Measurements from ENCODE around the gene ABHD16B. TPM values are rescaled to one million over a fixed set of nuclear protein-coding genes. Genes with fewer than 3 reads are reported as not detected.

ABHD16B gene
- total RNA-seq, 4 donors from 2014 or later, result not detected

DNA sequence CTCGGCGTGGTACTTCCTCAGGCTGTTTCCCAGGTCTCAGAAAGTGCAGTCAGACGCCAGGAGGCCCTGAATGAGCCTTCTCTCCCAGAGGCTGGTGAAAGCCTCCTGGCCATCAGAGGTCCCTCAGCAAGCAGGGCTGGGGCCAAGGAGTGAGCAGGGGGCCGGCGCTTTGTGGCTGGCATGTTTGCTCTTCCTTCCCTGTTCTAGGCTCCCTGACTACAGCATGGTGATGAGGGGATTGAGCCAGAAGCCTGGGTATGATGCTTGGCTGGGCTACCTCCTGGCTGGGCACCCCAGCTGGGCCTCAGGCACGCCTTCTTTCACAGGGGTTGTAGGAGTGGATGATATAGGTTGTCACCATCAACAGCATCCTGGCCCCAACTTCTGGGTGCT is 21.9 kb downstream of the ABHD16B start:
- DNase-seq, result no peak
- WGBS, 2 donors, result 92 to 97% methylated on average over 3 to 6 of the region's 6 CpGs
- no peak overlapping the region for H3K4me3 ChIP-seq (replicated peaks in 1 of 3)
- H3K4me1 ChIP-seq, result no peaks in the 10 kb centered on the region
- no peak overlapping the region for H3K27ac ChIP-seq
- H3K27me3 ChIP-seq, result no peaks in the 10 kb centered on the region
- intact Hi-C loops (cut with DNase I), result no loop called here
- peaks cover 30 to 35% of the 10 kb centered on the region in 2 donors for H3K36me3 ChIP-seq
- H3K9me3 ChIP-seq, result no peaks in the 10 kb centered on the region
- no peak for TF ChIP-seq POLR2A (IDR thresholded peaks at IDR 0.05)
- TF ChIP-seq CTCF (IDR thresholded peaks at IDR 0.05), result no peak

DNA sequence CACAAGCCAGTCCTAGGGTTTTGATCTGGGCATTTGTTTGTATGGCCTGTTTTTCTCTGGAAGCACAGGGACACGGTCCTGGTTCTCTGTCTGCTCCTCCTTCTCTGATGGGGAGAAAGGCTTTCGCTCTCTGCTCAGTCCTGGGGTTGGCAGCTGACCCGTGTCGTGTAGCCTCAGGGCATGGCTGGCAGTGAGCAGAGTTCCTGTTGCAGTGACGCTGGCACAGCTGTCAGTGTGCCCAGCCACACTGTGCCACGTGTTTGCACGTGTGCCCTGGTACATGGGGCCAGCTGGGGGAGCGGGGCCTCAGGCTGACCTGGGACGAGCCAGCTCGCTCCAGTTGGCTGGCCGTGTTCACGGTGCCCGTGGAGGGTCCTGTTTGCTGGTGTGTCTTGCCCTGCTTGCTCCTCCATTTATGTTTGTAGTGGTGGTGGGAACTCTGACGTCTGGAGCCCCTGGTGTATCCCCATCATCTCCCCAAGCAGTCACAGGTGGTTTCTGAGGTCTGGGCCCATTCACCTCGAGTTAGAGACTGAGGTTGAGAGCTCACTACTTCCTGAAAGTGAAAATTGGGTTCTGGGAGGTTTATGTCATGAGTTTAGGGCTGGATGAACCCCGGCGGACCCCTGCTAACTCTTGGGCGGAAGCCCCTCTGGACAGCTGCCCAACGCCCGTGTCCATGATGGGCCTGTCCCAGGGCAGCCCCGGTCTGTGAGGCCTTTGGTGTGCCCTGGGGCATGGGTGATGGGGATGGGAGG is 23.4 kb downstream of the ABHD16B start:
- DNase-seq, result no peak
- H3K27me3 ChIP-seq, result no peaks in the 10 kb centered on the region
- no peaks in the 10 kb centered on the region for H3K9me3 ChIP-seq
- intact Hi-C loops (cut with DNase I), result no loop called here
- no peak overlapping the region for H3K4me3 ChIP-seq (replicated peaks in 1 of 3)
- no peak for TF ChIP-seq POLR2A (IDR thresholded peaks at IDR 0.05)
- no peak for TF ChIP-seq CTCF (IDR thresholded peaks at IDR 0.05)
- WGBS, 2 donors, result 84 to 92% methylated on average over 9 to 21 of the region's 21 CpGs
- H3K27ac ChIP-seq, result no peak overlapping the region
- no peaks in the 10 kb centered on the region for H3K4me1 ChIP-seq
- H3K36me3 ChIP-seq, result peaks cover 34 to 41% of the 10 kb centered on the region in 2 donors

DNA sequence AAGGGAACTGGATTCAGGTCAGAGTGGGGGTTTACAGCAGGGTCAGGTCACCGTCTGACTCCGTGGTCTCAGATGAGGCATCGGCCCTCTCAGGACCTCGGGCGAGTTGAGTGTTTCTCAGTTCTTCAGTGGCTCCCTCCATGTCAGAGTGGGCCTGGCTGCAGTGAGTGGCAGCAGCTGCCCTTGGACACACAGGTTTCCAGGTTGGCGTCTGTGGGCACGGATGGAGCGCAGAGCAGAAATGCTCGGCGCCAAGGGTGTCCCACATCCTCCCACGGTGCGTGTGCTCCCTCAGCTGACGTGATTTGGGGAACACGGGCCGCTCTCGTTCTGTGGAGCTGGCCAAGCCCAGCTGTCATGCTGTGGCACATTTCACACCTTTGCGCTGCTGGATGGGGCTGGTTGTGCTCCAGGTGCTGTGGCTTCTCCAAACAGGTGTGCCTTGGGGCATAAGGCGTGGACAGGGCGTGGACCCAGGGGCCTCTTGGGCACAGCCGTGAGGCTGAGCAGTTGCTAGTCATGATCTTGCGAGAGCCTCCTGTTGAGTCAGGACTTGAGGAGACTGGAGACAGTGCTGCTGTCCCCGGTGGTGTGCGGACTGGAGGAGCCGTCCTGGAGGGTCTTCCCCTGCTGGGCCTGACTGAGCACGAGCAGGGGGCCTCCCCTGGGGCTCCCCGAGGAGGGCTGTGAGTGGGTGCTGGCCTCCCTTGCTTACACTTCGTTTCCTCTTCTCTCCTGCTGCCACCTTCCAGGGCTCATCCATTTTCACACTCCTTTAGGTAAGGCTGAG is 24.2 kb downstream of the ABHD16B start:
- no peak for TF ChIP-seq POLR2A (IDR thresholded peaks at IDR 0.05)
- TF ChIP-seq CTCF (IDR thresholded peaks at IDR 0.05), result no peak
- no peak overlapping the region for H3K27ac ChIP-seq
- H3K4me1 ChIP-seq, result peaks cover 0 to 3% of the 10 kb centered on the region in 2 donors
- no peaks in the 10 kb centered on the region for H3K27me3 ChIP-seq
- no peaks in the 10 kb centered on the region for H3K9me3 ChIP-seq
- WGBS, 2 donors, result 73 to 92% methylated on average over 8 to 18 of the region's 27 CpGs
- DNase-seq, result no peak
- peaks cover 39 to 48% of the 10 kb centered on the region in 2 donors for H3K36me3 ChIP-seq
- no peak overlapping the region for H3K4me3 ChIP-seq (replicated peaks in 1 of 3)
- intact Hi-C loops (cut with DNase I), result no loop called here

DNA sequence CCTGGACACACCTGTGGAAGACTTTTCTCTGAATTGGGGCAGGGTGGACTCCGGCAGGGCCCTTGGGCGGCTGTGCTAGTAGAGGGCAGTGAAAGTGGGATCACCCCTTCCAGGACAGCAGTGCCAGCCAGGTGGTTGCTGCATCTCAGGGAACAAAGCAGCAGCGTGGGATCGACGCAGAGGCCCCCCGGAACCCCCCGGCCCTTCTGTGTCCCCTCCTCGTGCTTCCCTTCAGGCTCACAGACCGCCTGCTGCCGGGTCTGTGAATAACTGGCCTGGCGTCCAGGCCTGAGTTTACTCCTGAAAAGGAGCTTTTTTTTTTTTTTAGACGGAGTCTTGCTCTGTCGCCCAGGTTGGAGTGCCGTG is 24.7 kb downstream of the ABHD16B start:
- H3K36me3 ChIP-seq, result peaks cover 39 to 54% of the 10 kb centered on the region in 2 donors
- H3K9me3 ChIP-seq, result no peaks in the 10 kb centered on the region
- no peak for TF ChIP-seq POLR2A (IDR thresholded peaks at IDR 0.05)
- TF ChIP-seq CTCF (IDR thresholded peaks at IDR 0.05), result no peak
- DNase-seq, result no peak
- H3K4me1 ChIP-seq, result peaks cover 0 to 7% of the 10 kb centered on the region in 2 donors
- 93 to 99% methylated on average over 11 to 14 of the region's 14 CpGs for WGBS, 2 donors
- intact Hi-C loops (cut with DNase I), result no loop called here
- no peak overlapping the region for H3K4me3 ChIP-seq (replicated peaks in 1 of 3)
- no peak overlapping the region for H3K27ac ChIP-seq
- H3K27me3 ChIP-seq, result no peaks in the 10 kb centered on the region

- Histone ChIP-seq H3K9me3 (no peaks in the 10 kb centered on the region), H3K4me1 (peaks cover 0 to 7% of the 10 kb centered on the region in 2 donors), H3K36me3 (peaks cover 39 to 59% of the 10 kb centered on the region in 2 donors), H3K27me3 (no peaks in the 10 kb centered on the region), H3K27ac (no peak overlapping the region), H3K4me3 (replicated peaks in 1 of 3) (no peak overlapping the region)
- WGBS, 2 donors, result 94 to 96% methylated on average over 11 of the region's 11 CpGs
- intact Hi-C loops (cut with DNase I), result no loop called here
- TF ChIP-seq CTCF (IDR thresholded peaks at IDR 0.05) (no peak), POLR2A (IDR thresholded peaks at IDR 0.05) (no peak)
- no peak for DNase-seq
These were observed 25.6 kb downstream of the ABHD16B start for GRCh38 chr20:63886921-63887320.
